Hematopoietic multipotent progenitor cell treated with erythropoietin and hydrocortisone succinate and interleukin-3 and kit ligand, for 15 days (in vitro differentiated cells): ENCODE data around the gene EYA2.

Source experiments
- DNase-seq: peaks from one replicate; pipeline ENCODE4 v3.0.0-alpha.2; 2015; ENCODE audit warnings: low spot score

The EYA2 gene

DNA sequence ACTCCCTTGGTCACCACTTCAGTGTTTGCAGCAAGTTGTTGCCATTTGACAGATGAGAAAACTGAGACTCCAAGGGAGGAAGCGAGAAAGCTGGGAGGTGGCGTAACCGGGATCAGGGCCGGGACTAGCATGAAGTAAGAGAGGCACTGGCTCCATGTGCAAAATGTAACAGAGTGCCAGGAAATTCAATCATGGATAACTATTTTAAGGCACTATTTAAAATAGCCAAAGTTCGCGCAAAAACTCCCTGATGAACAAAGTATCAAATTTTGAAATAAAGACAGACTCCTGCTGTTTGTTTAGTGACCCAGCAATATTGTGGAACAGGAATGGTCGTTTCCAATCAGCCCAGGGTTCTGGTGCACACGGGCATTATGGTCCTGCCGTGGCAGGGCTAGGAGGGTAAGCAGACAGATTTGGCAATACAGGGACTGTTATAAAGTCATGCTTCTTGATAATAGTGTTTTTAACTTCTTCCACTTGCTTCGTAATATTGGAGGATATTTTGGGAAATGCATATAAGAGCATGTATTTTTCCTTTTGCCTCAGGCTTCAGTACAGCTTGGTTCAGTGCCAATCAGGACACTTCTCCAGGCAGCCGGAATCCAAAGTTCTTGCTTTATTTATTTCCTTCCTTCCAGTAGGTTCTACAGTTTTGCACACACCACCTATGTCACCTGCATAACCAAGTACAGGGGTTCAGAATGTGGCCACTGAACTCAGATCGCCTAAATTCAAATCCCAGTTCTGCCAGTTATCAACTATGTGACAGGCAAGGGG, 141.6 kb downstream of the EYA2 start:
- no peak for DNase-seq

DNA sequence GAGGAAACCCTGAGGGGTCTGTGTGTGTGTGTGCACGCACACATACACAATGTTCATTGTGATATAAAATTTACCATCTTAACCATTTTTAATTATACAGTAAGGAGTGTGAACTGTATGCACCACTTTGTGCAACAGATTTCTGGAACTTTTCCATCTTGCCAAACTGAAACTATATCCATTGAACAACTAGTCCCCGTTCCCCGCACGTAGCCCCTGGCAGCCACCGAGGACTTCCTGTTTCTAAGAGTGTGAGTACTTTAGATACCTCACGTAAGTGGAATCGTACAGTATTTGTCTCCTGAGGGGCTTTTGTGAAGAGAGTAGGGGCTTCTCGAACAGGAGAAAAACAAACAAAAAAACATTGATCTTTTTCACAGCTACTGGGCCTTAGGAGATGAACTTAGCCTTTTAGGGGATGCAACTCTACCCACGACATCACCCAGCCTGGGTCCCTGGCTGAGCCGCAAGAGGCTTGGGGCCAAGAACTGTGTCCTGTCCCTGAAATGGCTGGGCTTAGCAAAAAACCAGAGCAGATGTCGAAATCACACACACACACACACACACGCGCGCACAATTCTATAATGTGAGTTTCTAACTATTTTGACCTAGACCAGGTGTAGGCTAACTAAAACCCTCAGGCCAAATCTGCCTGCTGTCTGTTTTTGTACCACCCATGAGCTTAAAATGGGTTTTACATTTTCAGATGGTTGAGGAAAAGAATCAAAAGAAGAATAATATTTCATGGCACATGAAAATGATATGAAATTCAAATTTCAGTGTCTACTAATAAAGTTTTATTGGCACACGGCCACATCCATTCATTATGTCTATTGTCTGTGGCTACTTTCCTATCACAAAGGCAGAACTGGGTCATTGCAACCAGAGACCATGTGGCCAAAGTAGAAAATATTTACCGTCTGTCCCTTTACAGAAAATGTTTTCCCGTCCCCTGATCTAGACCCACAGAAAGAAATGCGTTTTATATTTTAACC, 144.2 kb downstream of the EYA2 start:
- no peak for DNase-seq

DNA sequence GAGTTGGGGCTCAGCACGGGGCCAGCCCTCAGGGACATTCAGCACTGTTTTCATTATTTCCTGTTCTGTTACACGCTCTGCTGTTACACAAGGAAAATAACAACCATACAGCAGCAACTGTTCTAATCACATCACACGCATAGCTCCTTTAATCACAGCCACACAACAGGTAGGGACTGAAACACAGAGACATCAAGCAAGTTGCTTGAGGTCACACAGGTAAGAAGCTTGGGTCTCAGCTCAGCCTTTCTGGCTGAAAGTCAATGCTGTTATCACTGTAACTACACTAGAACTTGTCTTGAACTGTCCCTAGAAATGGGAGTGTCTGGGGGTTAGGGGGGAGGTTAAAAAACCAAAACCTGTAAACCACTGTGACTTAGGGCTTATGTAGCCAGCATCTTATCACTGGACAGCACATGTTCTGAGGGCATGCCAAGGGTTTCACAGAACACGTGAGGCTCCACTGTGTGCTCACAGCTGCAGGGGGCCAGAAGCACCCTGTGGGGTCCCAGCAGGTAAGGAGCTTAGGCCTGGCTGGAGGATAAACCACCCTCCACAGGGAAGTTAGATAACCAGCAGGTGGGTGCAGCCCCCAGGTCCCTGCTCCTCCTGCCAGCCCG, 146.0 kb downstream of the EYA2 start:
- DNase-seq, result peak; percentile 61

DNA sequence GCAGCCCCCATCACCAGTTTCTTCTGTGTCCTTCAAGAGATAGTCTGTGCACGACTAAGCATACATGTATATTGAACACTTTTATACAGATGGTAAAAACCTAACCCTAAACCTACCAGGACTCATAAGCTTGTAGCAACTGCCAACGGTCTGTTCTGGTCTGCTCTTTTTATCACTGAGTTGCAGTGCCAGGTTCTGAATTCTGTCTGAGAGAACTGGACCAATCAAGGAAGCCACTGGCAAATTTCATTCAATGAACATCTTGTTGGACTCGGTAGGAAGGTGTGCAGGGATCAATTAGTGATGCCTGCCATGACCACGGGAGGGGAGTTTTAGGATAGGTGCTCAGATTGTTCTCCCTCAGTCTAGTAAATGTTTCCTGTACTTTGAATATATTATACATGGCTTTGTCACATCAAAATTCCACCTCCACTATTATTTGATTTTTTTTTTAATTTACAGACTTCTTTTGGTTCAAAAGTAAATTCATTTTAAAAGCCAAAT, 146.8 kb downstream of the EYA2 start:
- DNase-seq, result peak; percentile 7

GRCh38 chr20:47042464-47042863, 147.8 kb downstream of the EYA2 start:
- DNase-seq, result no peak

- no peak for DNase-seq
These were observed 148.4 kb downstream of the EYA2 start for GRCh38 chr20:47043086-47043485.

DNA sequence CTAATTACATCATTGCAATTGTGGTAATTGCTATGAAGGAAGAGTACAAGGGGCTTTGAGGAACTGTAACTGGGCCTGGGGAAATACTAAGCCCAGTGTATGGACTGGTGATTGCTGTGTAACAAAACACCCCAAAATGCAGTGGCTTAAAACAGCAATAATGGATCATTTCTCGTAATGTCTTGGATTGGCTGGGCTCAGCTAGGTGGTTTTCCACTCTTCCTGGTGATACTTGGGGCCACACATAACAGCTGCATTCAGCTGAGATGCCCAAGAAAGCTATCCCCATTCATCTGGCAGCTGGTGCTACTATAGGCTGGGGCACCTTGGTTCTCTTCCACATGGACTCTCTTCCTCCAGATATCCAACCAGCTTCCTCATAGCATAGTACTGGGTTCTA, 150.3 kb downstream of the EYA2 start:
- no peak for DNase-seq

GRCh38 chr20:47048054-47048453, 153.4 kb downstream of the EYA2 start:
- no peak for DNase-seq

GRCh38 chr20:47049771-47050170, 155.1 kb downstream of the EYA2 start:
- no peak for DNase-seq

GRCh38 chr20:47050996-47051395, 156.4 kb downstream of the EYA2 start:
- no peak for DNase-seq

GRCh38 chr20:47051936-47052526, 157.4 kb downstream of the EYA2 start:
- no peak for DNase-seq

DNA sequence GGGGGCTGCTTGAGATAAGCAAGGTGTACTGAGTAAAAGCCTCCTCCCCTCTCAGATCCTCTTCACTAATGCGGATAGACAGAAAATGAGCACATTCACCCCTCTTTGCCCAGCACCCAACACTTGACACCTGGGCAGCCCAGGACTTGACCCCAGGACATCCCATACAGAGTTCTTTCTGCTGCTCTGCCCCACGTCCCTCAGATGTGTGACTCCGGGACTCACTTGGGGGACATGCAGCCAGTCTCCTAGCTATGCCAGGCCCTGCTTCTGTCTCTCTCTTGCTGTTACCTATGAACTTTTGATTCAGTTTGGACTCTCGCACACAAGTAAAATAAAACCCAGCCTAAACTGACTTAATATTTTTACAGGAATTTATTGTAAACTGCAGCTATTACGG, 159.9 kb downstream of the EYA2 start:
- DNase-seq, result no peak

- no peak for DNase-seq
These were observed 160.3 kb downstream of the EYA2 start for GRCh38 chr20:47054945-47055344.

DNA sequence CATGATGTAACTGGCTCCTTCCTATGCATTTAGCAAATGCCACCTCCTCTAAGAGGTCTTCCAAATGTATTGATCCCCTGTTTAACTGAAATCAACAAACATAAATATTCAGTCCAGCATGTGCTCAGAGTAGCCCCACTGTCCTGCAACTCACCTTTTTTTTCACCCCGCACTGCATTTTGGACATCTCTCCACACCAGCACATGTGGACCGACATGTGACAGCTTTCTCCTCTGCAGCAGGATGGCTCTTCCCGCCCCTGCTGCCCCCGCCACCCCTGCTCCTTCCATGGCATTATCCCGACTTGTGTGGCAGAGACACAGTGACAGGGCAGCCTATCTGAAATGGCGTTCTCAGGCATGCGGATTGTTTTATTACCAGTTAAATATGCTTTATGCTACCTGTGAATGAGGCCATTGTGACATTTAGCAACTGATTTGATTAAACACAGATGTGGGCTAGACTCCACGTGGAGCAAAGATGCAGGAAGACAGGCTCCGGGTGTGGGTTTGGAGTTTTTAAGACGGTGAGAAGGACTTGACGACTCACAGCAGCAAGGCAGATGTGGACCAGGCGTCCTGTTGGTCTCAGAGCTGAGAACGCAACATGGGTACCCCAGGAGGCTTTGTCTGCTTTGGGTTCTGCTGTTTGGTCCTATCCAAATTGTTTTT, 161.2 kb downstream of the EYA2 start:
- no peak for DNase-seq

DNA sequence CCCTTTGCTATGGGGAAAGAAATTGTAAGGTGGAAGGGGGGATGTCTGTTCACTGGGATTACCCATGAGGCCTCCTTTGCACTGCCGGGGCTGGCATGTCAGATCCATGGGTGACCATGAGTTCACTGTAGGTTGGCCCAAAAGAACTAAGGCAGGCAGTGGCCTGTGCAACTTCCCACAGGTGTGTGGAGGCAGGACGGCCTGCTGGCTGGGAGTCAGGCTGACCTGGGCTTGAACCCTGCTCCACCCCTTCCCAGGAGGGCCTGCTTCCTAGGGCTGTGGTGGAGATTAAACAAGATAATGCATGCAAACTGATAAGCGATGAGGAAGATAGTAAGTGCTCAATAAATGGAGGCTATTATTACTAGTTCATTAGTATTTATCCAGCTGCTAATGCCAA, 163.0 kb downstream of the EYA2 start:
- no peak for DNase-seq

DNA sequence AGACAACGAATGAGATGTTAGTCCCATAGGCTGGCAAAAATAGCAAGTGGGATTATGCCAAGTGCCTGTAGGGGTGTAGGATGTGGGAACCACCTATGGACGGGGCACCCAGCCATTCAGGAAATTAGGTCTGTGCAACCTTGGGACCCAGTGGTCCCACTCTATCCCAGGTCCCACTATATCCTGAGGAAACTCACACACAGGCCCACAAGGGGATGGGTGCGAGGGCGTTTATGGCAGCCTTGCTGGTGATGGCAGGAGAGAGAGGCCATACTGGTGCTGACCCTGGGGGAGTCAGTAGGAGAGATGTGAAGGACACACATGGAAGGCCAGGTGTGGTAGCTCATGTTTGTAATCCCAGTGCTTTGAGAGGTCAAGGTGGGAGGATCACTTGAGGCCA, 163.6 kb downstream of the EYA2 start:
- DNase-seq, result no peak

DNA sequence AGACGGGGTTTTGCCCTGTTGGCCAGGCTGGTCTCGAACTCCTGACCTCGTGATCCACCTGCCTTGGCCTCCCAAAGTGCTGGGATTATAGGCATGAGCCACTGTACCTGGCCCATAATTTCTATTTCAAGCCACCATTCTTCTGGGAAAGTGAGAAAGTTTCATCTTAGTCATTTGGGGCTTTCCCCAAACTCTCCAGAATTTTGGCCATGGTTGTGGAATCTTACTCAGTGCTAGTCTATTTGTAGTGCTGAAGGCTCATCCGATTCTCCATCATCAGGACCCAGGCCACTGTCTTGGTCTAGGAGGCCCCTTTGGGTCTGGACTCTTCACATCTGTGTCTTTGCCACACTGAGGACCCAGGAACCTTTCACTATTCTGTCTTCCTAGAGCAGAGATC, 164.9 kb downstream of the EYA2 start:
- DNase-seq, result no peak

DNA sequence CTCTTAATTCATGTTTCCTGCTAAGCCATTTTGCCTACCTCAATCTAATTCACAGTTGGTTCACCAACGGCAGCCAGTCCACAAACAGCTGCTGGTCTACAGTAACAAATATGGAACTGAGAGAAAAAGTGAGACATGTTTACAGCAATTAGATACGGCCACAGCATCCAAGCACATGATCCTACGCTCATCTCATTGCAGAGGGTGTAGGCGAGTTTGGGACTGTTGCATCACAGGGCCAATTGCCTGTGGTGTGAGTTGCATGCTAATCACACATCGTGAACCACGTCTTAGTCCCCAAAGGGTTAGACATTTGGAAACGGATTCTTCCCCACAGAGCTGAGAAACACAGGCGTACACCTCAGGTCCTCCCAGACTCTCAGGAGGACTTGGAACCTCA, 166.9 kb downstream of the EYA2 start:
- DNase-seq, result no peak

GRCh38 chr20:47062226-47062890, 167.7 kb downstream of the EYA2 start:
- DNase-seq, result no peak

DNA sequence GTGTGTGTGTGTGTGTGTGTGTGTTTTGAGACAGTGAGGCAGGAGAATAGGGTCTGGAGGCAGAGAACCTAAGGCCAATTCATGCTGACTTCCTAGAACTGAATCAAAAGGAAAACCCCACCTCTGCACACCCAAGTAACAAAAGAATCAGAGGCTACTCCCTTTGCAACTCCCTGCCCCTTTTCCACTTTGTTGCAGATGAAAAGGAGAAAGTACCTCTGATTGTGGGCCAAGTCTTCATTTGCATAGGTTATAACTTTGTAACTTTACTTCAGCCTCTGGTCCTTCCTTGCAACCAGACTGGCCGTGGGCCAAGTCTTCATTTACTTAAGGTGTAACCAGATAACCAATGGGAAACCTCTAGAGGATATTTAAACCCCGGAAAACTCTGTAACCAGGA, 168.8 kb downstream of the EYA2 start:
- no peak for DNase-seq

DNA sequence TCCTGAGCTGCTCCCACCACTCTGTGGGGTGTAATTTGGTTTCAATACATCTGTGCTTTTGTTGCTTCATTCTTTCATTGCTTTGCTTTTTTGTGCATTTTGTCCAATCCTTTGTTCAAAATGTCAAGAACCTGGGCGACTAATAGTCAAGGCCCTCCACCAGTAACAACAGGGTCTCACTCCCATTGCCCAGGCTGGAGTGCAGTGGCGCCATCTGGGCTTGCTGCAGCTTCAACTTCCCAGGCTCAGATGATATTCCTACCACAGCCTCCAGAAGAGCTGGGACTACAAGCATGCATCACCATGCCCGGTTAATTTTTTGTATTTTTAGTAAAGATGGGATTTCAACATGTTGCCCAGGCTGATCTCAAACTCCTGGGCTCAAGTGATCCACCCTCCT, 169.2 kb downstream of the EYA2 start:
- no peak for DNase-seq
